Adrenal gland (tissue), 5 donors: ENCODE measurements around the gene KLK6.

ENCODE experiments used
- POLR2A ChIP-seq, 2 donors: fragments of 450-650 bp; IDR thresholded peaks; one replicate each; pipeline ENCODE4 v1.6.1; 2017; ENCODE audit warnings: antibody characterized with exemption in 2 of 2, mild to moderate bottlenecking in 2 of 2, moderate library complexity in 1 of 2
- TF ChIP-seq, protein P1 (sequence below), 6 experiments: fragments of 450-650 bp in 4 of 6; fragments of 200-600 bp in 2 of 6; sonication (generic) in 1 of 6; IDR thresholded peaks; 1 replicate in 5 of 6; 2 replicates in 1 of 6; pipeline versions ENCODE4 v1.5.1 to v1.8.0; 2016 to 2021; ENCODE audit warnings: antibody characterized with exemption in 6 of 6, mild to moderate bottlenecking in 2 of 6, moderate library complexity in 1 of 6
- donor health status: DM: no; HTN: no; CAD: no.

DNA sequence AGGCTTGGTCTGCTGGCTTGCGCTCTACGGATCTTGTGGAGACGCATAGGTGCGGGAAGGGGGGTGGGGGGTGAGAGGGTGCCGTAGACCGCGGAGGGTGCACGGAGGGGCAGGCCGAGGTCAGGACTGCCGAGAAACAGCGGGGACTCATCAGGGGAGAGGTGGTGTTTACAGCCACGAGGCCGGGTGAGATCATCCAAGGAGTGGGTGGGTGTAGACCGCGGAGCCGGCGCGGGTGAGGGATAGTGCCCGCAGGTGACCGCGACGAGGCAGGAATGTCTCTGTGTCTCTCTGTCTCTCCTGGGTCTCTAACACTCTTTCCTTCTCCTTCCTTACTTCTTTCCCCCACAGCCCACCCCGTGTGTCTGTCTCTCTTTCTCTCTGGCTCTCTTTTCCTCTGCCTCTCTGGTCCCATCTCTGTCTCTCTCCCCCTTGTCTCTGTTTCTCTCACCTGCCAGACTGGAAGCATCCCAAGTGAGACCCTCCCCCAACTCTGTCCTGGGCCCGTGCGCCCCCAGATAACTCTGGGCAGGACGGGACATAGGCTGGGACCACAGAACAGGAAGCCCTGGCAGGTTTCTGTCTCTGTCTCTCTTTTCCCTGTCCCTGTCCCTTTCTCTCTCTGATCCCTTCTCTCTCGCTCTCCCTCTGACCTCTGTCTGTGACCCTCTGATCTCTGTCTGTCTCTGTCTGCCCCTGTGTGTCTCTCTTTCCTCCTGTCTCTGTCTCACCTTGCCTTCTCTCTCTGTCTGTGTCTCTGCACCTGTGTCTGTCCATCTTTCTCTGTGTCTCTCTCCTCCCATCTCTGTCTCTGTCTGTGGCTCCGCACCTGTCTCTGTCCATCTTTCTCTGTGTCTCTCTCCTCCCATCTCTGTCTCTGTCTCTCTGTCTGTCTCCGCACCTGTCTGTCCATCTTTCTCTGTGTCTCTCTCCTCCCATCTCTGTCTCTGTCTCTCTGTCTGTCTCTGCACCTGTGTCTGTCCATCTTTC is 56.4 kb downstream of the KLK6 start:
- TF ChIP-seq, protein P1, sequence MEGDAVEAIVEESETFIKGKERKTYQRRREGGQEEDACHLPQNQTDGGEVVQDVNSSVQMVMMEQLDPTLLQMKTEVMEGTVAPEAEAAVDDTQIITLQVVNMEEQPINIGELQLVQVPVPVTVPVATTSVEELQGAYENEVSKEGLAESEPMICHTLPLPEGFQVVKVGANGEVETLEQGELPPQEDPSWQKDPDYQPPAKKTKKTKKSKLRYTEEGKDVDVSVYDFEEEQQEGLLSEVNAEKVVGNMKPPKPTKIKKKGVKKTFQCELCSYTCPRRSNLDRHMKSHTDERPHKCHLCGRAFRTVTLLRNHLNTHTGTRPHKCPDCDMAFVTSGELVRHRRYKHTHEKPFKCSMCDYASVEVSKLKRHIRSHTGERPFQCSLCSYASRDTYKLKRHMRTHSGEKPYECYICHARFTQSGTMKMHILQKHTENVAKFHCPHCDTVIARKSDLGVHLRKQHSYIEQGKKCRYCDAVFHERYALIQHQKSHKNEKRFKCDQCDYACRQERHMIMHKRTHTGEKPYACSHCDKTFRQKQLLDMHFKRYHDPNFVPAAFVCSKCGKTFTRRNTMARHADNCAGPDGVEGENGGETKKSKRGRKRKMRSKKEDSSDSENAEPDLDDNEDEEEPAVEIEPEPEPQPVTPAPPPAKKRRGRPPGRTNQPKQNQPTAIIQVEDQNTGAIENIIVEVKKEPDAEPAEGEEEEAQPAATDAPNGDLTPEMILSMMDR (IDR thresholded peaks at IDR 0.05): no peak
- TF ChIP-seq POLR2A (IDR thresholded peaks at IDR 0.05): no peak
